ENCODE data around the gene FGD5.

The FGD5 gene

DNA sequence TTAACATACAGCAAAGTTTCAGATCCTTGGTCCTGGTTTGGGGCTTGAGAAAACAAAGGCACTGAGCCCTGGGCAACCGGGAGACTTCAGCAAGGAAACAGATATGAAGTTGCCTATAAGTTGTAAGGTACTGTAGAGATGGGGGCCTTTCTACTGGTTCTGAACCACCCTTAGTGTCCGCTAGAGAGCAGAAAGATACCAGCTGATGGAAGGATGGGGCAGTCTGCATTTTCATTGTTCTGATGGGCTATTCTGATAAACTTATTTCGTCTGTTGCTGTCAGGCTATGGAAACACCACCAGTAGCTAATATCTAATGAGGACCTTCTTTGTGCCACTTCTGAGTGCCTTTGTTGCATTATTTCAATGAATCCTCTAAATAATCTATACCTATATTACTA is 38.7 kb downstream of the FGD5 start:
- DNase-seq: no peak

- DNase-seq: no peak
Observed at GRCh38 chr3:14858105-14858504, 39.3 kb downstream of the FGD5 start.

DNA sequence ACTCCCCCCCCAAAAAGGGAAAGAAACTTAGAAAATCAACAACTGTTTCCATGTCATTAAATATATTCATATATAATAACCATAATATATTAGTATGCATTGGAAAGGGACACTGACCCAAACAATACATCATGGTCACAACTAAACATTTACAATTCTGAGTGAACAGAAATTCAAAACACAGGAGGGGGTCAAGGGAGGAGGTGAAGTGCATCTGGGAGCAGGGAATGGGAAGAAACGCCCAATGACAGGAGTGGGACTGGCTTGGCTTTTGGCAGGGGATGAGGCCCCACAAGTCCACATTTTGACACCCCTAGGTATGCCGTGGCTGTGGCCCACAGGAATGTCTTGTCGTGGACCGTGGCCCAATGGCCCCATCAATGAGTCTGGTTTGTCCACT is 41.1 kb downstream of the FGD5 start:
- no peak for DNase-seq

DNA sequence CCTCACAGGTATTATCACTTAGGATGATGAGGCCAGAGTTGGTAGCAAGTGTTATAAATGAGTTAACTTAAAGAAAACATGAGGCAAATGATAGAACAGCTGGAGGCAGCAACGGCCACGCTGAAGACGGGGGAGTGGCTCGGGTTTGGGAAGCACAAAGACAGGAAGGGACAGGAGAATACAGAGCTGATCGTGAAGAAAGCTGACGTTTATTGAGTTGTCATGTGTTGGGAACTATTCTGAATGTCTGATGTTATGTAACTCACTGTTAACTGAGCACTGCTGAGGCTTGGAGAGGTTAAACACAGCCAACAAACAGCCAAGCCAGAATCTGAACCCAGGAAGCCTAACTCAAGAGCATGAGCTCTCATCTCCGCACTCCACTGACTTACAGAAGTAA is 42.3 kb downstream of the FGD5 start:
- no peak for DNase-seq

DNA sequence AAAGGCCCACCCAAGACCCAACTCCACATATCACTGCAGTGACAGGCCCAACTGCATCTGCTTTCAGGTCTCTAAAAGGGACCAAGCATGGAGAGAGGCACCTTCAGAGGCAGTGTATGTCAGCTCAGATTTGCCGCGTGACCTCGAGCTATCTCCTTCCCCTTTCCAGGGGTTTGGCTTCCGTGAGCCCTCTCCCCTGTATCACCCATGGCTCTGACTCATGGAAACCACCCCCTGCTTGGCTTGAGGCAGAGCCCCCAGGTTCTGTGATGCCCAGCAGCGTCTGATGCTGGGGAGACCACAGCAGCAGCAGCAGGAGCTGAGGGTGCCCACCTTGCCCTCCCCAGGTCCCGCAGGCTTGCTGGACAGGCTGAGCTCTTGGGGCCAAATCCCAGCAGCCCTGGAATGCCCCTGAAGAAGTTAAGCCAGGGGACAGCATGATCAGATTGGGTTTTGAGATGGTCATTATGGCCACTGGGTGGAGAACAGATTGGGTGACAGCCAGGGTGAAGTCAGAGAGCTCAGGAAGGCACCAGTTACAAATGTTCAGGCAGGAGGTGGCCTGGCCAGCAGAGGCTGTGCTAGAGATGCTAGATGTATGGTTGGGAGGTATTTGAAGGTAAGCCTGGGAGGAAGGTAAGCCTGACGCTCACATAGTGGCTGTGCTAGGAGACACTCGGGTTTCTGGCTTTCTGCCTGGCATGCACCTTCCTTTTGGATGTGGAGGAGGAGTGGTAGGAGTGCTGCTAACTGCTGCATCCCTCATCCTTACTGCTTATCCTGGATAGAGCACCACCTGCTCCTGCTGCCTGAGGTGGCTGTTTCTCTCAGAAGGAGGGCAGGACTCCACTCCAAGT is 42.9 kb downstream of the FGD5 start:
- DNase-seq: no peak

- DNase-seq: no peak
Observed at GRCh38 chr3:14862303-14862660, 43.5 kb downstream of the FGD5 start.

GRCh38 chr3:14862661-14863230 is 44.0 kb downstream of the FGD5 start:
- no peak for DNase-seq

- DNase-seq: no peak
Observed at GRCh38 chr3:14863333-14864100, 44.8 kb downstream of the FGD5 start.

DNA sequence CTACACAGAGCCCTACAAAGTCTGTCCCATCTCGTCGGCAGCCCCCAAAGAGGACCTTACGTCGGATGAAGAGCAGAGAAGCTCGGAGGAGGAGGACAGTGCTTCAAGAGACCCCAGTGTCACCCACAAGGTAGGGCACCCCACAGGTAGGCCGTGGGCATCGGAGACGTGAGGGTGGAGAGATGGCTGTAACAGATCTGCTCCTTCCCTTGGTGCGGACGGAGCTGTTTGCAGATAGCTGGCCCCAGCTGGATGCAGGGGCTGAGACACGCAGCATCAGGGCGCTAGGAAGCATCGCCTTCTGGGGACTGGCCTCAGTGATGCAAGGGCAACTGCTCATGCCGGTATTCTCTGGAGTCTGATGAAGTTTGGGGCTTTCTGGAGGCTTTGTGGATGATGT is 45.4 kb downstream of the FGD5 start:
- DNase-seq: no peak

DNA sequence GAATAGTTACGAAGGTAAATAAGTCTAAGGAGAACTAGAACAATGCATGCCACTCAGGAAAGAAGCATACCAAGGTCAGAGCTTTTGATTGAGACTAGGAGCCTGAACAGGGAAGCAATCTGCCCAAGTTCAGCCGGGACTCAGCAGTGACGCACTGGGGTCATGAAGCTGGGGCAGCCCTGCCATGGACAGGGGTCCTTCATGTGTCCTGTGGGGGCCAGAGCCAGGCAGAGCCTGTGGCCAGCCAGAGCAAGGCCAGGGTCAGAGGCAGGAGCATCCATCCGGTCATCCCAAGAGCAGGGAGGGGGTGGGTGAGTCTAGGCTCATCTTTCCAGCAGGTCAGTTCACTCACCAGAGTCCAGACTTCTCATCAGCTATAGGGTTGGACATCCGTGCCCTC is 47.9 kb downstream of the FGD5 start:
- no peak for DNase-seq

DNA sequence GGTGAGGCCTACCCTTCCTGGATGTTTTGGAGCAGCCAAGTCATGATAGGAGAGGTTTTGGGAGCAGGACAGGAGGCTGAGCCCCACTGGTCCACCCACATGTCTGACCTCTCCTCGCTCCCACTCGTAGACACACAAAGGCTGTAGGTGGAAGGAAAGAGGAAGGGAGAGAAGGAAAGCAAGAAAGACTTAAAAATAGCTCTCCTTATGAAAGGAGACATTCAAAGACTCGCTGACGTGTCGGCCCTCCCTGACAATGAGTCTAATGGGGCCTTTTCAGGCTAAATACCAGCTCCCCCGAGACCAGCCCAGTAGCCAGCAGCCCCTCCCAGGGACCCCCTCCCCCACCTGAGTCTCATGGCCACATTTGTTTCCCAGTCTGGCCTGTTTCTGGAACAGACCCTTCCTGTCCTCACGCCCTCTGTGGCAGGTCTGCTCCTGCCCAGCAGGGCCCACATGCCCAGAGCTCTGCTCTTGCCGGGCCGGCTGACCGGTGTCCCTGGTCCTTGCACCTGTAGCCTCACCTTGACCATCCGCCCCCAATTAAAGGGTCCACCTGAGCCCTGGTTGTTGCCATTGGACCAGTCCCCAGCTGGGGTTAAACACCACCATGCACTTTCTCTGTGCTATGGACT is 49.3 kb downstream of the FGD5 start:
- DNase-seq: no peak

GRCh38 chr3:14869917-14870782 is 51.4 kb downstream of the FGD5 start:
- no peak for DNase-seq

GRCh38 chr3:14870783-14871060 is 52.0 kb downstream of the FGD5 start:
- DNase-seq: no peak

- no peak for DNase-seq
Observed at GRCh38 chr3:14871456-14872200, 52.9 kb downstream of the FGD5 start.

GRCh38 chr3:14872706-14873105 is 53.9 kb downstream of the FGD5 start:
- DNase-seq: no peak

GRCh38 chr3:14874784-14875183 is 56.0 kb downstream of the FGD5 start:
- DNase-seq: no peak

- no peak for DNase-seq
Observed at GRCh38 chr3:14875411-14876175, 56.8 kb downstream of the FGD5 start.

DNA sequence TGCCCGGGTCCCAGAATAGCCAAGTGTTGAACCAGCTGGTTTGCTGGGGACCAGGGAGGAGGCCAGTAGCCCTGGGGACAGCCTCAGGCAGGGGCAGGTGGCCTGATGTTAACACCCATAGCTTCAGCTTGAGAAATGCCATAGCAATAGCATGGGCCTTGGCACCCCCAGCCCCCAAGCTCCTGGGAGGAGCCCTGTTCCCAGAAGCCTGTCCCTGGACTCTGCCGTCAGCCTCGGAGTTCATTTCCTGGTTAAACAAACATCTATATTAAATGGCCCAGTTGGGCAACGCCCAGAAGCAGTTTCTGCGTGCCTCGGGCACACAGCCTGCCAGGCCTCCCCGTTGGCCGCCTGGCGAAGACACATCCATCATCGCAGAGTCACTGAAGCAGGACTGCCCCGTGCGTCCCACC is 58.2 kb downstream of the FGD5 start:
- no peak for DNase-seq

GRCh38 chr3:14877469-14877868 is 58.7 kb downstream of the FGD5 start:
- DNase-seq: no peak

DNA sequence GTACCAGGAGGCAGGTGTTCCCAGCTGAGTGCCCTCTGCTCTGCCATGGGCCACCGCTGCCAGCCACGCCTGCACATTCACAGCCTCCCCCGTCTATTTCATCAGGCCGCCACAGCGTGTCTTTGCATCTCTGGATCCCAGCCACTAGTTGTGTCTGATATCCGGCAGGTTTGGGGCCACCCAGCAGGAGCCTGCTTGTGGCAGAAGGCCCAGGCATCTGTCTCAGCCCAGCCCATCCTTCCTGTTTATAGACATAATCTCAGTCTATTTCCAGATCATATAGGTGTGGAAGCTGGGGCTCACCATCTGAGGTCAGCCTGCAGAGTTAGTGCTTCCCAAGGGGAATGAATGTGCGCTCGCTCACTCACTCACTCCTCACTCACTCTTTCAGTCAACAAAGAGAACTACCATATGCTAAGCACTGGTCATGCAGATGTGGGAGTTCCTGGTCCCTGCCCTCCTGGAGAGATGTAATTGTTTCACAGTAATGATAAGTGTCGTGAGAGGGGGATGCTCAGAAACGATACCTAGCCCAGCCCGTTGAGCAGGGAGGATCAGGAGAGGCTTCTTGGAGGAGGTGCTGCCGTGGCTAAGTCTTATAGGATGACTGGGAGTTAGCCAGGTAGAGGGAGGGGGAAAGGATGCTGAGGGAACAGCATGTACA is 60.6 kb downstream of the FGD5 start:
- no peak for DNase-seq

All from NCI-H82 (cell line).